ENCODE results near the gene TFEB.
A peak's percentile ranks its signal among the peaks of the same experiment; 100 is the strongest.

The TFEB gene

DNA sequence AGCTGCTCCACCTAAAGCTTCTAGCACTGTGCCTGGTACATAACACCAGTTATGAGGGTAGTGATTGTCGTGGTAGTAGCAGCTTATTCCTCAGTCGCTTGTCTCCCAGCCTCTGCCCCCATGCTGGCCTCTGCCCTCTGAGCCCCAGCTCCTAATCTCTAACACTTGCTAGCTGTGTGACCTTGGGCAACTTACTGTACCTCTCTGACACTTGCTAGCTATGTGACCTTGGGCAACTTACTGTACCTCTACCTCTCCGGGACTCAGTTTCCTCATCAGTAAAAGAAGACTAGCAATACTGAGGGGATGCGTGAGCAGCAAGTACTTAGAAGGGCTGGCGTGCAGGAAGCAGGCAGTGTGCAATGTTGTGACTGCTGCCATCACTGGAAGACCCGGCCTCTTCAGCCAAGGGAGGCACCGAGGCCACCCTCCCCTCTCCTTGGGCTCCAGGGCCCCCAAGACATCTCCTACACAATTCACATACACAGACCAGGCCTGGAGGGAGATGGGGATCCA, 87.3 kb downstream of the TFEB start:
- peaks cover 4% of the 10 kb centered on the region for H3K36me3 ChIP-seq (ENCODE audit: control insufficient read depth, low read depth, low read length)
- peaks cover 14% of the 10 kb centered on the region for H3K27me3 ChIP-seq (ENCODE audit: control insufficient read depth, insufficient read depth, low read length)
- no peaks in the 10 kb centered on the region for H3K9me3 ChIP-seq (ENCODE audit: control insufficient read depth, low read depth, low read length)
- no peak overlapping the region for H3K9ac ChIP-seq (ENCODE audit: low read length)
- H3K4me3 ChIP-seq (ENCODE audit: low read length) = no peak overlapping the region
- peaks cover 16% of the 10 kb centered on the region for H3K4me1 ChIP-seq (ENCODE audit: control insufficient read depth, low read depth, low read length)
- no peak overlapping the region for H3K27ac ChIP-seq (ENCODE audit: low read length)

DNA sequence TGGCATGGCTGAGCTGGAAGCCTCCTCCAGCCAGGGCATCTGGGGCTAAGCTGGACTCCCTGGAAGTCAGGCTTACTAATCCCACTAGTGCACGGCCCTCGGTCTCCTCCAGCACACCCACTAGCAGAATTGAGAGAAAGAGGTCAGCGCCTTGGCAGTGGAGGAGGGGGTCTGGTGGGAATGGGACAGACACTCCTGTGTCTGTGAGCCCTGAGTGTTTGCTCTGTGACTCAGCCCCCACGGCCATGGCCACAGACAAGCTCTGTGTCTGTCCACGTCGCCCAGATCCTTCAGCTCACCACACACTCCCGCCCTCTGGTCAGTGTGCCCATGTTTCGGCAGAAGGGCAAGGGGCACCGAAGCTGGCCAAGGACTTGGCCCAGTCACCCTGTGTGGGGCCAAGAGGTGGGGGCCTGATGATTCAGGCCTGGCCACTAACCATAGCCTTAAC, 88.3 kb downstream of the TFEB start:
- no peaks in the 10 kb centered on the region for H3K9me3 ChIP-seq (ENCODE audit: control insufficient read depth, low read depth, low read length)
- peaks cover 20% of the 10 kb centered on the region for H3K27me3 ChIP-seq (ENCODE audit: control insufficient read depth, insufficient read depth, low read length)
- H3K4me3 ChIP-seq (ENCODE audit: low read length) = no peak overlapping the region
- no peak overlapping the region for H3K9ac ChIP-seq (ENCODE audit: low read length)
- no peak overlapping the region for H3K27ac ChIP-seq (ENCODE audit: low read length)
- H3K36me3 ChIP-seq (ENCODE audit: control insufficient read depth, low read depth, low read length) = peaks cover 4% of the 10 kb centered on the region
- H3K4me1 ChIP-seq (ENCODE audit: control insufficient read depth, low read depth, low read length) = peaks cover 16% of the 10 kb centered on the region

DNA sequence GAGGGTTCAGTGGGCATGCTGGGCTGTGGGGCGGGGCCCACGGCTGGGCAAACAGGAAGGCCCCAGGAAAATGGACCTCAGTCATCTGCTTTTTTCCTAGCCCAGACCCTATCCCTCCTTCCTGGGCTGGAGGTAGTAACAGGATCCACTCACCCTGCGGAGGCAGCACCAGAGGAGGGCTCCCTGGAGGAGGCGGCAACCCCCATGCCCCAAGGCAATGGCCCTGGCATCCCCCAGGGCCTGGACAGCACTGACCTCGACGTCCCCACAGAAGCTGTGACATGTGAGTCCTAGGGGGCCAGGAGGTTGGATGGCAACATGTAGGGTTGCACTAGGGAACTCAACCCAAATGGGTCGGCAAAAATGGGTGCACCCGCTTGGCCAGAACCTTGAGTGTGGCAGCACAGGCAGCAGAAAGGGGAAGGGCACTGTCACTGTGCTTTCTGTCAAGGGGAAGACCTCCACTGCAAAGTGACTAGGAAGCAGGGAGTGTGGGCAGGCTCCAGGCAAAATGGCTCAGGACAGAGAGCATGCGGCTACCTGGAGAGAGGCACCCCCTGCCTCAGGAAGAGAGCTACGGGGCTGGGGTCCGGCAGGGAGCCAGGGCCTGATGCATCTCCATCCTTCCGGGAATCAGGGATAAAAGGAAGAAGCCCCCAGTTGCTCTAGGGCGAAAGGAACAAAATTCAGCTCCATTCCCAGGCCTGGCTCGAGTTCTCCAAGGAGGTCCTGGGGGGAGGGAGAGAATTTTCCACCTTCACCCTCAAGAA, 89.2 kb downstream of the TFEB start:
- H3K27ac ChIP-seq (ENCODE audit: low read length) = no peak overlapping the region
- no peak overlapping the region for H3K4me3 ChIP-seq (ENCODE audit: low read length)
- H3K9me3 ChIP-seq (ENCODE audit: control insufficient read depth, low read depth, low read length) = no peaks in the 10 kb centered on the region
- H3K9ac ChIP-seq (ENCODE audit: low read length) = no peak overlapping the region
- peaks cover 3% of the 10 kb centered on the region for H3K36me3 ChIP-seq (ENCODE audit: control insufficient read depth, low read depth, low read length)
- peaks cover 28% of the 10 kb centered on the region for H3K27me3 ChIP-seq (ENCODE audit: control insufficient read depth, insufficient read depth, low read length)
- H3K4me1 ChIP-seq (ENCODE audit: control insufficient read depth, low read depth, low read length) = peaks cover 16% of the 10 kb centered on the region

DNA sequence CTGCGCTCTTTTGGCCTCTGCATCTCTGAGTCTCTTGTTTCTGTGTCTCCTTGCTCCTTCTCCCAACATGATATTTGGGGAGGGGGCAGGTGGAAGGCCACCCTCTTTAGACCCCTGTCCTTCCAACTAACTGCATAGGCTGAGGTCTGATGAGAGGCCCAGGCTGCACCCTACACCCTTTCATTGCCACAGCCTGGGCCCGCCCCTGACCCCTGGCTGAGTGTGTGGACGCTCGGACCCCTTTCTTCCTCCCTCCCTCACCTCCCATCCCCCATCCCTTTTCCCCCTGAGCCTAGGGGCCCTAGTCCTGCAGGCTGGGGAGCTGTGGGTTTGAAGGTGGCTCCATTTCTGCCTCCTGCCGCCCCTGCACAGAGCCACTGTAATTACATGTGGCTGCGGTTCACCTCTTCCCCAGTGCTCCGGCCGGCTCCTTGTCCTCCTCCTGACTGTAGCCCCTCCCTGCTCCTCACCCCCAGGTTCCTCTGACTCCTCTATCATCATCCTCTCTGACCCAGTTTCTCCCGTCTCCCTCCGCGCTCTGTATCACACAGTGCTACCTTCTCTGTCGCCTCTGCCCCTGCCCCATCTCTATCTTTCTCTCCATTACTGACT, 90.3 kb downstream of the TFEB start:
- H3K27ac ChIP-seq (ENCODE audit: low read length) = no peak overlapping the region
- no peak overlapping the region for H3K9ac ChIP-seq (ENCODE audit: low read length)
- H3K4me1 ChIP-seq (ENCODE audit: control insufficient read depth, low read depth, low read length) = peaks cover 21% of the 10 kb centered on the region
- H3K4me3 ChIP-seq (ENCODE audit: low read length) = no peak overlapping the region
- no peaks in the 10 kb centered on the region for H3K36me3 ChIP-seq (ENCODE audit: control insufficient read depth, low read depth, low read length)
- peaks cover 39% of the 10 kb centered on the region for H3K27me3 ChIP-seq (ENCODE audit: control insufficient read depth, insufficient read depth, low read length)
- no peaks in the 10 kb centered on the region for H3K9me3 ChIP-seq (ENCODE audit: control insufficient read depth, low read depth, low read length)

DNA sequence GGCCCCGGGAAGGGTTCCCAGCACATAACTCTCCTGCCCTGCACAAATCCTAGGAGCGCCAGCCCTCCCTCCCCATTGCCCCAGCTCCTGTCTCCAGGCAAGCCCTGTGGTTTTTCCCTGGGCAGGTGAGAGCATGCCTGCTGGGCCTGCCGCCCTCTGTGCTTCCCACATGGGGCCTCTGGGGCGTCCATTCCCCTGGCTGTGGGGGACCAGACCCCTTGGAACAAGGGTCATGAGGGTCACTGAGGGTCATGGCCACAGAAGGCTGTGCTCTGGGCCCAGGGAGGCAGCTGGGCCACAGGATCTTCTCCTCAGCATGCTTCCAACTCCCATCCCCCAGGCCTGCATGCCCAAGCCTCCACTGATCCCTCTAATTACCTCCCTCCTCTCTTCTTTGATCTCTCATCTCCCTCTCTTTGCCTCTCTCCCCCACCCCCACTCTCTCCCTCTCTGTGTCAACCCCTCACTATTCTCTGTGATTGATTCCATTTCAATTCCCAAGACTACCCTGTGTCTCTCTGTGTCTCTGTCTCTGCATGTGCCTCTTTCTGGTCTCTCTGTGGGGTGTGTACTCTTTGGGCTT, 91.0 kb downstream of the TFEB start:
- peaks cover 28% of the 10 kb centered on the region for H3K4me1 ChIP-seq (ENCODE audit: control insufficient read depth, low read depth, low read length)
- no peaks in the 10 kb centered on the region for H3K9me3 ChIP-seq (ENCODE audit: control insufficient read depth, low read depth, low read length)
- no peak overlapping the region for H3K27ac ChIP-seq (ENCODE audit: low read length)
- no peak overlapping the region for H3K9ac ChIP-seq (ENCODE audit: low read length)
- no peak overlapping the region for H3K4me3 ChIP-seq (ENCODE audit: low read length)
- H3K27me3 ChIP-seq (ENCODE audit: control insufficient read depth, insufficient read depth, low read length) = peaks cover 47% of the 10 kb centered on the region
- no peaks in the 10 kb centered on the region for H3K36me3 ChIP-seq (ENCODE audit: control insufficient read depth, low read depth, low read length)

DNA sequence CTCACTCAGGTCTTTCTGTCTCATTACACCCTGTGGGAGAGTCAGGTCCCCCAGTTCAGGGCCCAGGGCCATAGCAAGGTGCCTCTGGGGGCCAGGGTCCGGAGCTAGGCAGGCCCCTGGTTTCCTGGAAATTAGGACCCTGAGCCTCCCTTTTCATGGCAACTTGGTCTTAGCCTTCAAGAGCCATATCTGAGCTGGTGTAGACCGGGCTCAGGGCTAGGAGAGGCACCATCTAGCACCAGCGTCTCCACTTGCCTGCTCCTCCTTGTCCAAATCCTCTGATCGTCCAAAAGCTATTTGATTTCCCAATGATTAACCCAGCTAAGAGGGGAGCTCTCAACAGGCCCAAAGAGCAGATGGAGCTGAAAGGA, 91.5 kb downstream of the TFEB start:
- H3K9me3 ChIP-seq (ENCODE audit: control insufficient read depth, low read depth, low read length) = no peaks in the 10 kb centered on the region
- peaks cover 52% of the 10 kb centered on the region for H3K27me3 ChIP-seq (ENCODE audit: control insufficient read depth, insufficient read depth, low read length)
- H3K4me1 ChIP-seq (ENCODE audit: control insufficient read depth, low read depth, low read length) = peaks cover 30% of the 10 kb centered on the region
- H3K9ac ChIP-seq (ENCODE audit: low read length) = no peak overlapping the region
- no peaks in the 10 kb centered on the region for H3K36me3 ChIP-seq (ENCODE audit: control insufficient read depth, low read depth, low read length)
- H3K27ac ChIP-seq (ENCODE audit: low read length) = no peak overlapping the region
- no peak overlapping the region for H3K4me3 ChIP-seq (ENCODE audit: low read length)

DNA sequence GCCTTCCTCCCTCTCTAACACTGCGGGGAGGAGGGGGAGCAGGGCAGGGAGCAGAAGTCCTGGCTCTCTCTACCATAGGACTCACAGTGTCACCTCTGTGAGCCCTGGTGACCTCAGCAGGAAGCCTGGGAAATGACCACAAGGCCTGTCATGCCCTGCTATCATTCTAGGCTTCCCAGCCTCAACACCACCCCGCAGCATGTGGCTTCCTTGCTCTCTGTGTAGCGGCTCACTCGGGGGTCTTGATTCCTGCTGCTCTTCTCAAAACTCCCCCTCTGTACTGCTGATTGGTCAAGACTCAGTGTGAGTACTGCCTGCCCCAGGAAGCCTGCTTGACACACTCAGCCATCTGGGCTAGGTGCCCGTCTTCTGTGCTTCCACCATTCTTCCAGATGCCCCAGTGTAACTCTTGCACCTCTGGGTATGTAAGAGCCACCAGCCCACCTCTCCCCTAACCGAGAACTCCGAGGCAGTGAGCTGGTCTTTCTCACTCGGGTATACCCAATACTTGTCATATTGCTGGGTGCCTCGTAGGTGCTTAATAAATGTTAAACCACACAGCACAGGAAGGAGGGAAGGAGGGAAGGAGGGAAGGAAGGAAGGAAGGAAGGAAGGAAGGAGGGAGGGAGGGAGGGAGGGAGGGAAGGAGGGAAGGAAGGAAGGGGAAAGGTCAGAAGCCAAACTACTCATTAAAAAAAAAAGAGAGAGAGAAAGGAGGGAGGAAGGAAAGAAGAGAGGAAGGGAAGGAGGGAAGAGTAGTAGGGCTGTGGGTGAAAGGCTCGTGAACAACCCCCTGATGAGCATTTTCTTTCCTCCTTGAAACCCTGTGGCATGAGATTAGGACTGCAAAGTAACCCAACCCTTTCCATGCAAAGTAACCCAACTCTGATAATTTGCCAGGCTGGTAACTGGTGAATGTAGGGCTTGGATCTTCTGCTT, 92.2 kb downstream of the TFEB start:
- no peaks in the 10 kb centered on the region for H3K36me3 ChIP-seq (ENCODE audit: control insufficient read depth, low read depth, low read length)
- H3K27me3 ChIP-seq (ENCODE audit: control insufficient read depth, insufficient read depth, low read length) = peaks cover 52% of the 10 kb centered on the region
- peaks cover 30% of the 10 kb centered on the region for H3K4me1 ChIP-seq (ENCODE audit: control insufficient read depth, low read depth, low read length)
- H3K9me3 ChIP-seq (ENCODE audit: control insufficient read depth, low read depth, low read length) = no peaks in the 10 kb centered on the region
- H3K4me3 ChIP-seq (ENCODE audit: low read length) = no peak overlapping the region
- no peak overlapping the region for H3K9ac ChIP-seq (ENCODE audit: low read length)
- H3K27ac ChIP-seq (ENCODE audit: low read length) = no peak overlapping the region

DNA sequence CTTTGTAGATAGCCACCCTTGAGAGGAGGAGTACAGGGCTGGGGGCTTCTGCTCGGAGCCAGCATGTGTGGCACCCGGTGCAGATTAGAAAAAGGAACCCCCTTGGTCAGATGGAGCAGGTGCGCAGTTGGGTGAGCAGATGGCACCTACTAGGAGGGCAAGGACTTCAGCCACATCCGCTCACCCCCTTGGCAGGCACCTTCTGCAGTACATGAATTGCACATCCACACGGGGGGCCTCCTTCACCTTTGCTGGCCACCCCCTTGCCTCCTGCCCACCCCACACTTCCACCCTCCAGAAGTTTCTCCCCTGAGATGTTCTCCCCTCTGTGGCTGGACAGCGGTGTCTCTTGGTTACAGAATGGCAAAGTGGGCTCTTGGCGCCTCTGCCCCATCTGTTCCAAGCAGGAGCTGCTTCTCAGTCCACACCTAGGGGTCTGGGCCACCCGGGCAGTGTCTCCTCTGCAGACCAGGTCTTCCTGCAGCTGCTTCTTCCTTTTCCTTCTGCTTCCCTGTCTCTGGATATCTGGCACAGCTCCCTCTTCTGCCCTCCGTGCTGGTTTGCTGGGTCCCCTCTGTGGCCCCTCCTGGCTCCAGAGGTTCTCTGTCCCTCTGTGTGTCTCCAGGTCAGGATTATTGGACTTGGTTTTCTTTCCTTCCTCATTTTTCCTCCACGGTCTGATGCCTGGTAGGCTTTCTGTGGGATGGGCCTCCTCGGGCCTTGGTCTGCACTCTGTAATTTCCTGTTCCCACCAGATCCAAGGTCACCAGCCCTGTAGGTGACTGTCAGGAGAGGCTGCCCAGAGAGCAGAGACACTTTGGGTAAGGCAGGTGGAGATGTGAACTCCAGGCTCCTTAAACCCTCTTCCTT, 93.1 kb downstream of the TFEB start:
- no peak overlapping the region for H3K27ac ChIP-seq (ENCODE audit: low read length)
- H3K9ac ChIP-seq (ENCODE audit: low read length) = no peak overlapping the region
- H3K4me1 ChIP-seq (ENCODE audit: control insufficient read depth, low read depth, low read length) = peaks cover 30% of the 10 kb centered on the region
- H3K27me3 ChIP-seq (ENCODE audit: control insufficient read depth, insufficient read depth, low read length) = peaks cover 61% of the 10 kb centered on the region
- no peaks in the 10 kb centered on the region for H3K9me3 ChIP-seq (ENCODE audit: control insufficient read depth, low read depth, low read length)
- H3K4me3 ChIP-seq (ENCODE audit: low read length) = no peak overlapping the region
- no peaks in the 10 kb centered on the region for H3K36me3 ChIP-seq (ENCODE audit: control insufficient read depth, low read depth, low read length)

DNA sequence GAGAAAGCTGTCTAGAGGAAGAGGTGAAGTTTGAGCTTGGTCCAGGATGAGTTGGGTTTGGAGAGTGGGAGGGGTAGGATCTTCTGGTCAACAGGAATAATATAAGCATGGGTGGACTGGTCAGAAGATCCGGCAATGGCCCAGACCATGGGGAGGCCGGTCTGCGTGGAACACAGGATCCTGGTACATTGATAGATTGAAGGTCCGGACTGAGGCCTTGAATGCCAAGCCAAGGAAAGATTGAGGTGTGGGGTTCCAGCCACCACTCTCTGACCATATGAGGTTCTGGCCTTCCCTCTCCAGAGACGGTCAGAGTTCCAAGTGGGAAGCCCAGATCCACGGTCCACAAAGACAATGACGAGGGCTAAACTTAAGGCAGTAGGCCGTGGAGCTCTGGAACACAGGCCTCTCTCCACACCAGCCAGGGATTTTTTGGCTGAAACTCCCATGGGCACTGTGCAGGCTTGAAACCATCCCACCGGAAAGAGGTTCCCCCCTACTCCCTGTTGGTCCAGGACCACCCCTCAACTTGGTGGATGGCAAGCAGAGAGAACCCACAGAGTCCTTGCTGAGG, 94.0 kb downstream of the TFEB start:
- Histone ChIP-seq H3K9me3 (ENCODE audit: control insufficient read depth, low read depth, low read length) (no peaks in the 10 kb centered on the region), H3K36me3 (ENCODE audit: control insufficient read depth, low read depth, low read length) (no peaks in the 10 kb centered on the region), H3K27ac (ENCODE audit: low read length) (no peak overlapping the region), H3K4me1 (ENCODE audit: control insufficient read depth, low read depth, low read length) (peaks cover 30% of the 10 kb centered on the region), H3K9ac (ENCODE audit: low read length) (no peak overlapping the region), H3K4me3 (ENCODE audit: low read length) (no peak overlapping the region), H3K27me3 (ENCODE audit: control insufficient read depth, insufficient read depth, low read length) (peaks cover 70% of the 10 kb centered on the region)

DNA sequence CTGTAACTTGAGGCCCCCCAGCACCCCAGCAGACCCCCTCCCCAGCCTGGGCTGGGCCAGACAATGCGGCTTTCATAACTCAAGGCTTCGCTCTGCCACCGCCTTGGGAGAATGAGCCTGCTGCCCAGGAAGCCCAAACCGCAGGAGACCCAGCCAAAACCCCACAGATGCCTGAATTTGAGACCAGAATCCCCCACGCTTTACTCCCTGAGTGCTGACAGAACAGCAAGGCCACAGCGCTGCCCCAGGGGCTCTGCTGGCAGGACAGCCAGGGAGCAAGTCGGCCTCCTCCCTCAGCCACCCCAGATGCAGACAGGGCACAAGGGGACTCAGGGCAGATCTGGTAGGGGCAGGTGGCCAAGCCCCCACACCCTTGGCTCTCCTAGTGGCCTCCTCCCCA, 95.0 kb downstream of the TFEB start:
- no peak overlapping the region for H3K9ac ChIP-seq (ENCODE audit: low read length)
- H3K36me3 ChIP-seq (ENCODE audit: control insufficient read depth, low read depth, low read length) = no peaks in the 10 kb centered on the region
- peak overlapping the region; percentile 81 for H3K4me3 ChIP-seq (ENCODE audit: low read length)
- H3K27ac ChIP-seq (ENCODE audit: low read length) = no peak overlapping the region
- H3K4me1 ChIP-seq (ENCODE audit: control insufficient read depth, low read depth, low read length) = peaks cover 26% of the 10 kb centered on the region
- peaks cover 72% of the 10 kb centered on the region for H3K27me3 ChIP-seq (ENCODE audit: control insufficient read depth, insufficient read depth, low read length)
- H3K9me3 ChIP-seq (ENCODE audit: control insufficient read depth, low read depth, low read length) = no peaks in the 10 kb centered on the region
